DND-41 (cell line): Measurements from ENCODE around the gene CFAP100.

Experiments
- CTCF ChIP-seq: IDR thresholded peaks from 2 replicates; pipeline ENCODE4 v1.5.1; 2012; ENCODE audit warnings: borderline replicate concordance, low read length, moderate library complexity, mild to moderate bottlenecking; ENCODE audit not compliant: poor library complexity, severe bottlenecking; ENCODE audit errors: extremely low read depth
- EZH2 ChIP-seq: IDR thresholded peaks from 3 replicates; pipeline ENCODE4 v1.6.1; 2012; ENCODE audit warnings: borderline replicate concordance, low read depth, mild to moderate bottlenecking, moderate library complexity, low read length, inconsistent platforms; ENCODE audit not compliant: severe bottlenecking

DNA sequence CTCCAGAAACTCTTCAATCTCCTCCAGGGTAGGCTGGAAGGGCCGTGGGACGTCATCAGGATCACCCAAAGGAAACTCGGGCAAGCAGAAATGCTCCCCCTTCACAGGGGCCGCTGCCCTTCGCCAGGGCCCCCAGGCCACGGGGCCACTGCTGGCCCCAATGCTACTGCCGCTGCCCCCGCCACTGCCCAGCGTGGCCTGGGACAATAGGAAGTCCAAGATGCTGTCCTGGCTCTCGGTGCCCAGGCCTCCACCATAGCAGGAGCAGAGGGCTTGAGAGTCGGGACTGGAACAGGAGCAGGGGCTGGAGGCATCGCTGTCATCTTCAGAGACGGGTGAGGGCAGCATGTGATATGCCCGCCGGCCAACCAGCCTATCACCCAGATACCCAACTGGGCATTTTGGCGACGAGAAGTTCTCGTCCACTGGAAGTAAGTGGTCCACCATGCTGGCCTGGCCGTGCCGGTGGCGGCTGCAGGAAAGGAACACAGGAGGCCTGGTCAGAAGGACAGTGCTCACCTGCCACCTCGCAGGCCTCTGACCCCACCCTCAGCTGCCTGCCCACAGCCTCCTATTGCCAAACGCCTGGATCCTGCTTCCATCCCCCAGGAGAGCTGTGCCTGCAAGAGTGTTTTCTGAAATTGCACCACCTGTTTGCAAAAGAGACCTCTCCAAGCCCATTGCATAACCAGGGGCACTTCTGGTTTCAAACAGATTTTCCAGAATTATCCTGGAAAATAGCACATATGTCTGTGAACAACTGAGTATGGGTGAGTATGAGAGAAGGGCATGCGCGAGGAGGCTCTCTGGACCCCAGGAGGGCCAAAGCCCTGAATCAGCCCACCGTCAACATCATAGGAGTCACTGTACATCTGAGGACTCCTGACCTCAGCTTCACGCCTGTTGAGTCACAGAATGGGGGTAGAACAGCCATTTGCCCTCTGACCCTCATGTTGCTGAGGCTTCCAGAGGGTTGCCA is 41.9 kb upstream of the CFAP100 start:
- TF ChIP-seq CTCF: no peak
- TF ChIP-seq EZH2: no peak
